Measurements from ENCODE around the gene KIAA1614.

The KIAA1614 gene

DNA sequence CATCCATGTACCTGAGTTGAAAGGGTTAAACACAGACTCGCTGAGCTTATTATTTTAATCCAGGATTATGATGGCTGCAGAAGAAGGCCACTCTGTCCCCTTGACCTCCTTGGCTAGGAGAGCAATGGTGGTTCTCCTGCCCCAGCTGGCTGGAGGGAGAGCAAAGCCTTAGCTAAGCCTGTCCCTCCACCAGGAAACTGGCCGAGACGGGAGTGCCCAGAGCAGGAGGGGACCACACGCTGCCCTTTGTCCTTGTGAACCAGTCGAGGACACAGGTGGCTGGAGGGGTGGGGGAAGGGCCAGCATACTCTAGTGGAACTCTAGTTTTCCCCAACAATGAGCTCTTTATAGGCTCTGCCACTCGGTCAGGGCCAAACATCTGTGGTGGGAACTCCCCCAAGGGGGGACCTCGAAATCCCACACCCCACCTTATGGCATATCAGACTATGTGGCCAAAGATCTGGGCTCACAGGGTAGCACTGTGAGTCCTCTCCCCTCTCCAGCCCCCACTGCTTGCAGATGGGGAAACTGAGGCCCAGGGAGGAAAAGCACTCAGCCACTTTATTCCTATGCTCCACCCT is 12.9 kb downstream of the KIAA1614 start:
- no peak for DNase-seq (ENCODE audit: low read depth in 3 of 3)

DNA sequence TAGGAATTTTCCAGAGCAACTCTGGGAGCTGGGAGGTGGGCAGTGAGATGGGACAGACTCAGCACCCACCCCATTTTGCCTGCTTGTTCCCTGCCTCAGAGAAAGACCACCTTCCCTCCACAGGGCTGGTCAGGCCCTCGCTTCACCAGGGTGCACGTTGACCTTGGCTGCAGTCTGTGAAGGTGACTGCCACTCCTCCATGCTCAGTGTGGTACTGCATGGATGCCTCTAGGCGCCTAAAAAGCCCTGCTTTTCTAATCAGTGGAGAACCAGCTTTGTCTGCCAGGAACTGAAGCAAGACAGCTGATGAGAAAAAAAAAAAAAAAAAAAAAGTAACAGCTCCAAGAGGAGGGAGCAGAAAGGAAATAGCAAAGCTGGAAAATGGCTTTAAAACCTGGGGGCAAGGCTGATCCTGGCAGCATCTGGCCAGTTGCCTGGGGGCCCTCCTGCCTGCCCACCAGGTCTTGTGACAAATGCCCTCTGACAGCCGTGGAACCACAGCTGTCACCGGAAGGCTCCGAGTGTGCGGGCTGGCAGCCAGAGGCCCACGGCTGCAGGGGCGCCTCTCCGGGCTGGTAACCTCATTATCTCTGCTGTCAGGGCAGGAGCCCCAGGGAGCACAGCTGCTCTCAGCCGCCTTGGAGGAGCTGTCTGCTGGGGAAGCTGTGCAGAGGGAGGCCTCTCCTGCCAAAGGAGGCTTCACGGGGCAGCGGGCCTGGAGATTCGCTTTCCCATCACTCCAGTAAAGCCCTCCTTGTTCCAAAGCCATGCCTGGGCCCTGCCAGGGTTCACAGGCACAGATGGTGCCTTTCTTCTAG is 13.7 kb downstream of the KIAA1614 start:
- no peak for DNase-seq (ENCODE audit: low read depth in 3 of 3)

DNA sequence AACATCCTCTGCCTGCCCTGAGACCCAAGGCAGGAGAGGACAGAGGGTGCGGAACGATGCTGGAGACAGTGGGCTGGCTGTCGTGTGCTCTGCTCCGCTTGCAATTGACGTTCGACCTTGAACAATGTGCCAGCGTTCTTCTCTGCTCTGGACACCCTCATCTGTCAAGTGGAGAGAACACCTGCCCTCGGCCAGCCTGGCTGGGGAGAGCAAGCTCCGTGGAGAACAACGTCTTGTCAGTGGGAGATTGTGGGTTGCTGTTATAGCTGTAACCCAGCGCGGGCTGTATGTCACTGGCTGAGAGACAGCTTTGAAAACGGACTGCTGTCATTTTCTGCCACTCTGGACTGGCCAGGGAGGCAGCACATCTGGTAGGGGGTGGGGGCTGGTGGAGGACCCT is 14.7 kb downstream of the KIAA1614 start:
- DNase-seq (ENCODE audit: low read depth in 3 of 3) = no peak

- no peak for DNase-seq (ENCODE audit: low read depth in 3 of 3)
Measured at GRCh38 chr1:180927841-180928240, 15.1 kb downstream of the KIAA1614 start.

DNA sequence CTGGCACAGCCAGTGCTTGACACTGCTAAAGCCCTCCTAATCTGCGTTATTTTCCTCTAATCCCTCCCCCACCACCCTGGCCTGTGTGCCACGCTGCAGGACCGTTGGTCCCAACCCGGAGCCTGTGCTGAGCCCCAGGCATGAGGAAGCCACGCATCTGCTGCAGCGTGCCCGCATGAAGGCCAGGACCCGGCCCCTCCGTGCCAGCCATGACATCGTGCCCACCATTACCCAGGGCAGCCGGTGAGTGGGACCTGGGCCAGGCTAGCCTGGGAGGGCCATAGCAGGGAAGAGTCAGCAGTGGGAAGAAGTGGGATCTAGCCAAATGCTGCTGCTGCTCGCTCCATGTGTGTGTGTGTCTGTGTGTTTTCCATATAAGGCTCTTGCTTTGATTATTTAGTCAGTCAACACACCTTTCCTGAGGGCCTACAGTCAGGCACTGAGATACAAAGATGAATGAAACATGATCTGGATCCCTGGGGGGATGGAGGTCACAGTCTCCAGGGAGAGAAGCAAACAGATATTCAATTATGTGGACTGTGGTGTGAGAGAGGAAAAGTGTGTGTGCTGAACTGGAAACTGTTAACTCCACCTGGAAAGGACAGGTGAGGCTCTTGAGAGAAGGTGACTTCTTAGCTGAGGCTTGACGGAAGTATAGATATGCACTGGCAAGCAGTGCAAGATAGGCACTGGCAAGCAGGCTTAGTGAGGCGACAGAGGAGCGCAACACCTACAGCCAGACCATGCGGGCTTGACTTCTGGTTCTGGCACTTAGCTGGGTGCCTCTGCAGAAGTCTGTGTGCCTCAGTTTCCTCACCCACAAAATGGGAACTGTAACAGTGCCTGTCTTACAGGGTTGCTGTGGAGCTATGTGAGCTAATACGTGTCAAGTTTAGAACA is 15.9 kb downstream of the KIAA1614 start:
- DNase-seq (ENCODE audit: low read depth in 3 of 3) = no peak

DNA sequence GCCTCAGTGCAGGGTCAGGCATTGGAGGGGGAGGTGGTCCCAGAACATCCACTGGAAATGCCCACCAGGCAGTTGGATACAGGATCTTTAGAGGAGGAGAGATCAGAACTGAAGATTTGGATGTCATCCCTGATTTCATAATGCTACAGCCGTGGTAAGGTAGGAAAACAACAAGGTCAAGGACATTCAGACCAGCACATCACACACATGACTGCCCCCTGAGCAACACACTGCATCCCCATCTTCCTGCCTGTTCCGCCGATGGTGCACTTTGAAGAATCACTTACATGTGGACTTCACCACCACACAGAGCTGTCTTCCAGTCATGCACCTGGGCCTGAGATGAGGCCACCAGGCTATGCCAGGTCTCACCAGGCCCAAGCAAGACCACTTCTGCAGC is 16.7 kb downstream of the KIAA1614 start:
- no peak for DNase-seq (ENCODE audit: low read depth in 3 of 3)

GRCh38 chr1:180930687-180931086 is 18.0 kb downstream of the KIAA1614 start:
- no peak for DNase-seq (ENCODE audit: low read depth in 3 of 3)

DNA sequence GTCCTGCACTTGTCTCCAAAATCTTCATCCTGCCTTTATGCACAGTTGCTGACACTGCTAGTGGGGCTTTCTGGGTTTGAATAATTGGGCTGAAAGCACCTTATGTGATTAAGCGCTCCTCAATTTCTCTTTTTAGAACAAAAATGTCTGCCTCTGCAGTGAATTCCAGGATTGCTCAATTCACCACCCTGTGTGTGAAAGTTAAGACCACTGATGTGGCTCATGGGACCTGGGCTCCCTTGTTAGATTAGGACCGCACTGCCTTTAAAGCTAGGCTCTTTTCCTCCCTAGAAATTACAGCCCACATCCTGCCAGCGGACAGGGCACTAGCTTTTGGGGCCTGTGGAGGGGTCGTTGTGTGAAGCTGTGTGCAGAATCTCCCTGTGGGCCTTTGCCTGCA is 18.8 kb downstream of the KIAA1614 start:
- no peak for DNase-seq (ENCODE audit: low read depth in 3 of 3)

- DNase-seq (ENCODE audit: low read depth in 3 of 3) = no peak
Measured at GRCh38 chr1:180932378-180932777, 19.7 kb downstream of the KIAA1614 start.

DNA sequence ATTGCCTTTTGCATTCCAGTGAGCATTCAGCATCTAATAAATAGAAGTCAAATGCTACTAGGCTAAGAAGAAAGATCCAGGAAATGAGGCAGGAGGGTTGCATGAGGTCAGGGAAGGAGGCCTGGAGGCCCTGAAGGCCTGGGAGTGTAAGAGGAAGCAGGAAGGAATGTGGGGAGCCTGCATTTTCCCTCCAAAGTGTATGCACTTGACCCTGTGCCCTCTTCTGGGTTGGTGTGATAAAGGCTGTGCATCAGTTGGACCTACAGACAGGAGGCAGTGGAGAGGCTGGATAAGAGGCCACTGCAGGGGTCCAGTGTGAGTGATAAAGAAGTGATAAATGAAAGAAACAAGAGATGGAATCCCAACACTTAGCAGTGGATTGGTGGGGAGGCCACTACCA is 20.4 kb downstream of the KIAA1614 start:
- DNase-seq (ENCODE audit: low read depth in 3 of 3) = no peak

- no peak for DNase-seq (ENCODE audit: low read depth in 3 of 3)
Measured at GRCh38 chr1:180934563-180934962, 21.9 kb downstream of the KIAA1614 start.

DNA sequence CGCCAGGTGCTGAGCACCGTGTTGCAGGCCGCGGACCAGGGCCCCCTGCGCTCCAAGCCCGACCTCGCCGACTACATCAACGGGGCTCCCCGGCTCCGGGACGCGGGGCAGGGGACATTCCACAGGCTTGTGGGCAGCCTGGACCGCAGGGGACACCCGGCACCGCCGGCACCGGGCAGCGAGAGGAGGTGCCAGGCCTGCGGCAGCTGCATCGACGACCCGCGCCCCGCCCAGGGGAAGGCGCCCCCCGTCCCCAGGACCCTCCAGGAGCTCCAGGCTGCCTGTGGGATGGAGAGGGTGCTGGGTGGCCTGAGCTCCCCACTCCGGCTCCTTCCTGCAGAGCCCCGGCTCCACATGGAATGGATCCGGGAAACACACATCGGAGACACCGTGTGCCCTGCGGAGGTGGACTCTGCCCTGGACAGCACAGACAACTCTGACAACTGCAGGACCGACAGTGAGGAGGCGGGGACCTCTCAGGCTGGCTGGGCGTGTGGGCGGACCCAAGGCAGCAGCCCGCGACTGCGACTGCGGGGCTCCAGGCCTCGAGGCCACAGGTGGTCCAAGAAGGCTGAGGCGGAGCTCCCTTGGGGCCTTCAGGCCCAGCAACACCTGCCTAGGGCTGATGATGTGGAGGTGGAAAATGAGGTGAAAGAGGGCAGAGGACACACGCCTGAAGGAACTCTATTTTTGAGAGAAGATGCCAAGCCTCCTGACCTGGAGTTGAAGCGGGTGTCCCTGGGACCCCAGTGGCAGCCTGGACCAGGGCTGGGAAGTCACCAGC is 22.8 kb downstream of the KIAA1614 start:
- DNase-seq (ENCODE audit: low read depth in 3 of 3) = no peak

DNA sequence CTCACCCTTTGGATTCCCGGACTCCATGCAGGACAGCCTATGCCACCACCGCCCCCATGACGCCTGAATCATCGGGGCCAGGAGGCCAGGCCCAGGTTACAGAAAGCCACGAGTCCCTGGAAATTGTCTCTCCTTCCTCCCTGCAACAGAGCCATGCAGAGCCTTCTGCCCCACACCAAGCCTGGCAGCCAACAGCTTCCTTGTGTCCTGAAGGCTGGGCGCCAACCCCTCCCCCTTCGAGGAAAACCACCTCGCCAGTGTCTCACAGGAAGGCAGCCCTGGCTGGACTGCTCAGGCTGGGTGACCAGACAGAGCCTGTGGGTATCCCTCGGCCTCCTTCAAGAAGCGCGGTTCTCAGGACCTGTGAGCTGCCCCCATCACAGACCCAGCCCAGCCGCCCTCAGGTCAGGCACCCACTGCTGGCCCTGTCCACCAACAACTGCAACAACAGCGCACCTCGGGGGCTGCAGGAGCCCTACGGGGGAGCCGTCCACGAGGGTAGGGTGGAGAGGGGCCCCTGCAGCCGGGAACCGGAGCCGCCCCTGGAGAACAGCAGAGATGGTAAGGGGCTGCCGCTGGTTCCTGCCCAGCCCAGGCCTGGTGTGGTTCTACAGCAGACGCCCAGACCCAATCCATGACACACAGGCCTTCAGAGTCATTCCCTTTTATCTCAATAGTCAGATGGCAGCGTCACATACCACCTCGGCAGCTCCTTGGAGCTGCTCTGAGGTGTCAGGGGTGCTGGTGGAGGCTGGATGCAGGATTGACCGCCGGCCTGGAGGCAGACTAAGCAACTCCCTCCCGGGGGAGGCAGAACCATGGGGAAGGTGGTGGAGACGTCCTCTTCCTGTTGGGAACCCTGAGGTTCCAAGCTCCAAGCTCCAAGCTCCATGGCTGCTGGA is 23.7 kb downstream of the KIAA1614 start:
- no peak for DNase-seq (ENCODE audit: low read depth in 3 of 3)

DNA sequence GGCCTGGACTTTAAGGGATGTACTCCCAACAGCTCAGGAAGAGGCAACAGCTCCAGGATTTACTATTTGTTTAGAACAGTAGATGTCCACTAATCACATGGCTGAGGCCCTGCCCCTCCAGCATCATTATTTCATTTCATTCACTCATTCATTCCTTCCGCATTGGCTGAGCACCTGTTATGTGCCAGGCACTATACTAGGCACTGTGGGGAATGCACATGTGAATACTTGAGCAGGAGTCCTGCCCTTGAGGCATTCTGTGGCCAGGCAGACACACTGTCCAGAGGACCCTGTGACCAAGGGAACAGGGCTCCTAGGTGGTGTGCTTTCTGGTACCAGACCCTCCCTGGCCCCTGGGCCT is 24.3 kb downstream of the KIAA1614 start:
- DNase-seq (ENCODE audit: low read depth in 3 of 3) = no peak

DNA sequence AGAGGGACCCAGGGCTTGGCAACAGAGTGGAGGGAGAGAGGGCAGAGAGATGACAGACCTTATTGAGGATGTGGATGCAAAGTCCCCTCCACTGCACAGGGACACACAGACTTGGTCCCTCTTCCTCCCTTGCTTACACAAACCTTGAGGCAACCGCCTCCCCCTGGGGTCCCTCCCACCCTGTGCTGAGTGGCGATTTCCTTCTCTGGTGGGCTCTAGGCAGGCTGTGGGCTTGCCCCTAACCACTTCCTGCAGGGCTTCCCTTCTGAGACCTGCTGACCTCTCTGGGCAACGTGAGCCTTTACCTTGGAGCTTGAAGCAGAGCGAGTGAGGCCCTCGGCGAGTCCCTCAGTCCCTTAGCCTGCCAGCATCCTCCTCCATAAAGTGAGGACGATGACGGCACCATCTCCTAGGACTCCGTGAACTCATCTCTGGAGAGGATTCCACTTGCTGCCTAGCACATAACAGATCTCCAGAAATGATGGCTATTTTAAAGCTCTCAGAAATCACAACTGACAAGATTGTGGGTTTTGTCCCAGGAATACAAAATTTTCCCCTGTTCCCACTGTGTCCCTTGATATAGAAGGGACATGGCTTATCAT is 25.0 kb downstream of the KIAA1614 start:
- no peak for DNase-seq (ENCODE audit: low read depth in 3 of 3)

DNA sequence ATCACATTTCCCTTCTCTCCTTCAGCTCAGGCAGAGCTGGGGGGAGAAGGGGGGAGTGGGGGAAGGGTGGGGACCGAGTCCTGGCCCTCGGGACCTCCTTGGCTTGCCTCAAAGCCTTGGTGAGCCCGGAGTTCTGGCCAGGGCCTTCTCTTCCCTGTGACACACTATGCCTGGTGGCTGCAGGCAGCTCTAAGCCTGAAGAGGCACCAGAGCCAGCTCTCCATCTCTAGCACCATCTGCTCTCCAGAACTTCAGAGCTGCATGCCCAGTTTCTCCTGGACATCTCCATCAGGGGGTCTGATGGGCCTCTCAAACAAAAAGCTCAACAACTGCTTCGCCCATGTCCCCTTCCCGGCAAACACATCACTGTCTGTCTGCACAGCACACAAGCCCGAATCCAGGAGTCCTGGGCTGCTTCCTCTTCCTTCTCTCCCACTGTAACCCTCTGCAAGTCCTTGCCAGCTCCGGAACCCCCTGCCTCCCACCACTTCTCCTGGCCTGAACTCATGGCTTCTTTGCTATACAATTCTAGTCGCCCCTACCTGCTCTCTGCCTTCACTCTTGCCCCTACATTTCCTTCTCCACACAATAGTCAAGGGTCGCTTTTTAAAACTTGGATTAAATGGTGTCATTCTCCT is 26.5 kb downstream of the KIAA1614 start:
- DNase-seq (ENCODE audit: low read depth in 3 of 3) = no peak

- no peak for DNase-seq (ENCODE audit: low read depth in 3 of 3)
Measured at GRCh38 chr1:180939711-180940103, 27.0 kb downstream of the KIAA1614 start.

DNA sequence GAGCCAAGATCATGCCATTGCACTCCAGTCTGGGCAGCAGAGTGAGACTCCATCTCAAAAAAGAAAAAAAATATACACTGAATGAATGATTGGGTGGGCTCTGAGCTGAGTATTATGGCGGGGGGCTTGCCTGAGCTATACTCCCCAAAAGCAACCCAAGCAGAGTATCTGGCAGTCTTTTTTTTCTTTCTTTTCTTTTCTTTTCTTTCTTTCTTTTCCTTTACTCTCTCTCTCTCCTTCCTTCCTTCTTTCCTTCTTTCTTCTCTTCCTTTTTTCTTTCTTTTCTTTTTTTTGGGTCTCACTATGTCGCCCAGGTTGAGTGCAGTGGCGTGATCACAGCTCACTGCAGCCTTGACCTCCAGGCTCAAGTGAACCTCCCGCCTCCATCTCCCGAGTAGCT is 27.7 kb downstream of the KIAA1614 start:
- DNase-seq (ENCODE audit: low read depth in 3 of 3) = no peak

DNA sequence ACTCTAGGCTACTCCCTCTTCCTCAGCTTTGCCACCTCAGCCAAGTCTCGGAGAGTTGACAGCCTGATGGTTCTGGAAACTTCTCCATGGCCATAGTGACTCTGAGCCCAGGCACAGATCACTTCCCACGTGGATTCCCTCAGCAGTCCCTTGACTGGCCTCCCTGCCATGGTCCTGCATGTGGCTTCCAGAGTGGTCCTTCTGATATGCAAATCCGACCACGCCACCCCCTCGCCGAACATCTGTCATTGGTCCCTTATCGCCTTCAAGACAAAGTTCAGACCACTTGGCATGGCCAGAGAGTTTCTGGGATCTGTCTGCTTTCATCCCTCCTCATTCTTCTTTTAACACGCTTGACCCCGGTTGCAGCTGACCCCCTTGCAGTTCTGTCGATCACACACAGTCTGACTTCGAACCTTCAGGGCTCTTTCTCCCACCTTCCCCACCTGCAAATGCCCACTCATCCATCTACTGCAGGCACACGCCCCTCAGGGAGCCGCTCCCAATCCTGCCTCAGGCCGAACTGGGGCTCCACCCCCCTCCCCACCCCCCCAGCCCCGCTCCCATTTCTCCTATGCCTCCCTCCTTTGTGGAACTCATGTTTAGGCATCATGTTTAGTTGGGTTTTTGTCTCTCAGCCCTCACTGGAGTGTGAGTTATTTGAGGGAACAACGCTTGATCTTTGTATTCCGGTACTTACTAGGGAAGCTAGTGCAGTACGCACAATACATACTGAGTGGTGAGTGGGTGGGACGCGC is 29.0 kb downstream of the KIAA1614 start:
- no peak for DNase-seq (ENCODE audit: low read depth in 3 of 3)

All from stimulated activated CD4-positive, alpha-beta T cell treated with anti-CD3 and anti-CD28 coated beads, TNF-alpha, amount 100 ng/mL, for 48 hours (primary cell).